Spinal cord (tissue), 10 donors: Measurements from ENCODE around the gene GPR87. TPM values are rescaled to one million over a fixed set of nuclear protein-coding genes. Genes with fewer than 3 reads are reported as not detected.

ENCODE experiments used
- DNase-seq, 6 donors: peaks; one replicate each; pipeline versions ENCODE4 v3.0.0 to v3.0.0-alpha.2; 2013 to 2015; ENCODE audit warnings: low spot score in 6 of 6, low read depth in 4 of 6
- H3K27ac ChIP-seq: one replicate; pipeline ENCODE4 v1.5.1; 2013; ENCODE audit warnings: low read depth, low read length, control low read depth
- H3K27me3 ChIP-seq: one replicate; pipeline ENCODE4 v1.6.1; 2013; ENCODE audit warnings: low read length; ENCODE audit not compliant: control insufficient read depth, insufficient read depth
- H3K36me3 ChIP-seq: one replicate; pipeline ENCODE4 v1.6.1; 2013; ENCODE audit warnings: low read length; ENCODE audit not compliant: control insufficient read depth, insufficient read depth
- H3K4me1 ChIP-seq: one replicate; pipeline ENCODE4 v1.6.1; 2013; ENCODE audit warnings: low read length; ENCODE audit not compliant: control insufficient read depth, insufficient read depth
- H3K4me3 ChIP-seq: one replicate; pipeline ENCODE4 v1.5.1; 2013; ENCODE audit warnings: low read depth, low read length, control low read depth
- H3K9me3 ChIP-seq: one replicate; pipeline ENCODE4 v1.6.1; 2013; ENCODE audit warnings: low read length; ENCODE audit not compliant: control insufficient read depth, insufficient read depth
- WGBS: methylation state at CpG from one replicate; pipeline ENCODE4 v1.1.5; 2013; ENCODE audit warnings: missing lambda C conversion rate; ENCODE audit not compliant: insufficient coverage; 5-methylcytosine and 5-hydroxymethylcytosine counted together
- polyA plus RNA-seq, 2 donors: library from polyadenylated mRNA; unstranded; fragments of 120-200 nt; gene quantifications; one replicate each; pipeline ENCODE4 v1.2.1, GENCODE V29; 2013; ENCODE audit not compliant: insufficient read length in 2 of 2
- total RNA-seq, 2 donors: library from RNA; depleted of rRNA in 1 of 2; stranded (reverse); fragments of 120-200 nt in 1 of 2; fragments of >200 nt in 1 of 2; gene quantifications; one replicate each; pipeline versions ENCODE4 v1.2.3 to v1.2.4, GENCODE V29; 2013 to 2014
- donor health status: healthy.

The GPR87 gene
- total and polyA plus RNA-seq, 4 donors = 0.12 TPM; not detected in 3

- Histone ChIP-seq H3K27ac (no peak overlapping the region), H3K27me3 (no peaks in the 10 kb centered on the region), H3K36me3 (no peaks in the 10 kb centered on the region), H3K4me1 (no peaks in the 10 kb centered on the region), H3K4me3 (no peak overlapping the region), H3K9me3 (no peaks in the 10 kb centered on the region)
- WGBS = 100% methylated on average over 1 of the region's 2 CpGs
- DNase-seq = no peak
Measured at GRCh38 chr3:151345859-151346258, 29.2 kb upstream of the GPR87 start.

DNA sequence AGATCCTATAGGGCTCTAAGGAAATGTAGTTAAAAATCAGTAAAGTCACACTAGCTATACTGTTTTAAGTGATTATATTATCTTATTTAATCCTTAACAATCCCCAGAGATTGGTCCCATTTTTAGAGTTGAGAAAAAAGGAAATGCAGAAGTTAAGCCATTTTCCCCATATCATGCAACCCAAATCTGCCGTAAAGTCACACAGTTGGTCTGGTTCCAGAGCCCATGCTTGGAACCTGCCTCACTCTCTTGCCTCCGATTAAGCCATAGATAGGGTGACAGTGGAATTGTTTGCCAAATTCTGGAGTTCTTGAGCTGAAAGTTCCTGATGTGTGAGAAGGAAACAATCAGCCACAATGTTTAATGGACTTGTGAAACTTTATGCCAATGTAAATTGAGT is 15.1 kb upstream of the GPR87 start:
- H3K4me1 ChIP-seq = no peaks in the 10 kb centered on the region
- no CpG with 5 or more reads among the region's 2 CpGs for WGBS
- H3K27ac ChIP-seq = no peak overlapping the region
- no peaks in the 10 kb centered on the region for H3K27me3 ChIP-seq
- no peak for DNase-seq
- no peaks in the 10 kb centered on the region for H3K36me3 ChIP-seq
- H3K4me3 ChIP-seq = no peak overlapping the region
- no peaks in the 10 kb centered on the region for H3K9me3 ChIP-seq

DNA sequence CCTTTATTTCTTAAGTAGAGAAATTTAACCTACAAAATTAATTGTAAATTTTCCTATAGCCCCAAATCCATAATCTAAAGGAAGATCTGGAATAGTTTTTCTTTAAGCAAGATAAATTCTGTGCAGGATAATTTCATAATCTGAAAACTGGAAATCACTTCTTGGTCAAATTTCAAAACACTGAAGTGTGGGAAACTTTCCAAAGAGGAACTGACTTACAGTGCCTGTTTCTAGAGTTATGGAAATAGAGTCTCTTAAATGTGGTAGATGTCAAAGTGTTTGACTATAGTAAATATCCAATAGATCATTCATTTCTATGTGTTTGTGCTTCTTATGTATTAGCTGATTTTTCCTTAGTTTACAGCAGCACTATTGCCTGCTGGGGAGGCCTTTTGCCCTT is 14.3 kb upstream of the GPR87 start:
- Histone ChIP-seq H3K27me3 (no peaks in the 10 kb centered on the region), H3K27ac (no peak overlapping the region), H3K4me3 (no peak overlapping the region), H3K36me3 (no peaks in the 10 kb centered on the region), H3K9me3 (no peaks in the 10 kb centered on the region), H3K4me1 (no peaks in the 10 kb centered on the region)
- DNase-seq = no peak

- WGBS = 93% methylated on average over 2 of the region's 4 CpGs
Measured at GRCh38 chr3:151330379-151330778, 13.8 kb upstream of the GPR87 start.

DNA sequence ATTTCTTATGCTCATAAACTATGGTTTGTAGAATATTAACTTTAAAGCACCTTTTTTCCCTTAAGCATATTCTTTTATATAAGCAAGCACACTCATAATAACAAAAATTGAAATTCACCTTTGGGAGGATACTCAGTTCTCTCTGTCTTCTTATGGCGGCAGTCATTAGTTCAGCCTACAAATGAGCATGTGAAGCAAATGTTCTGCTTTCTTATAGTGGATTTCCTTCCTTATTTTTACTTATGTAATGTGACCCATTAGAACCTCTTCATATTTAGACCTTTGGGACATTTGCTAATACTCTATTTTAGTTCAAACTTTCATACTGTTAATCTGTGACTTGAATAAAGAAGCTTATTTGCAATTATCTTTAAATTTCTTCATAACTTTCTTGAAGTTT is 12.7 kb upstream of the GPR87 start, which contains the start of gene P2RY13:
Gene P2RY13, minus strand, starts transcription at position 187 of the 400 bp plus-strand sequence. Its CDS starts 21 bp downstream, at position 166.
- Histone ChIP-seq H3K36me3 (no peaks in the 10 kb centered on the region), H3K27me3 (no peaks in the 10 kb centered on the region), H3K9me3 (no peaks in the 10 kb centered on the region), H3K27ac (no peak within 1 kb of the TSS), H3K4me1 (no peaks in the 10 kb centered on the region), H3K4me3 (no peak within 1 kb of the TSS)
- no CpG with 5 or more reads among the region's 1 CpG for WGBS
- no peak for DNase-seq

More at GRCh38 chr3:151330379-151330778, 13.8 kb upstream of the GPR87 start:
- DNase-seq = no peak
- H3K36me3 ChIP-seq = no peaks in the 10 kb centered on the region
- H3K27me3 ChIP-seq = no peaks in the 10 kb centered on the region
- no peaks in the 10 kb centered on the region for H3K9me3 ChIP-seq
- H3K4me1 ChIP-seq = no peaks in the 10 kb centered on the region
- no peak overlapping the region for H3K27ac ChIP-seq
- H3K4me3 ChIP-seq = no peak overlapping the region

DNA sequence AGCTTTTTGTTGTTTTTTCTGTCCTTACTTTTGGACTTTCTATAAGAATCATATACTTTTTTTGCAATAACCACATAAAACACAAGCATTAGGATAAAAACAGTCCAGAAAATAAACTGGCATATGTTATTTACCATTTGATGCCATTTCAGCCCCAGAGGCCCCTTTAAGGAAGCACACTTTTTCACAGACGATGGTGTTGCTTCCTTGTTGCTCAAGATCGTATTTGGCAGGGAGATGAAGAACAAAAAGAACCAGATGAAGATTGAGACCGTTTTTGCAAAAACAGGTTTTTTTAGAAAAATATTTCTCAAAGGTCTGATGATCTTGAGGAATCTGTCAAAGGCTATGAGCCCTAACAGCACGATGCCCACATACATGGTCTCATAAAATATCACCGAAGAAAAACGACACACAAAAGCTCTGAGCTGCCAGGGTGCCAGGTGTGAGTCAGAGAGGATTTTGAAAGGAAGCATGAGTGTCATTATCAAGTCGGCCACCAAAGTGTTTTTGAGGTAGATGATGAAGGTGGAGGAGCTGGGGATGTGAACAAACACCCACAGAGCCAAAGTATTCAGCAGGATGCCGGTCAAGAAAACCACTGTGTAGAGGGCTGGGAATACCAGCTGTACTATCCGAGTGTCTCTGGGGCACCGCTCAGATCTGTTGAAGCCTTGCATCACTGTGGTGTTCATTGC is 11.8 kb upstream of the GPR87 start:
- no peak overlapping the region for H3K4me3 ChIP-seq
- no peaks in the 10 kb centered on the region for H3K4me1 ChIP-seq
- 52% methylated on average over 4 of the region's 10 CpGs for WGBS
- no peaks in the 10 kb centered on the region for H3K9me3 ChIP-seq
- DNase-seq = no peak
- H3K36me3 ChIP-seq = no peaks in the 10 kb centered on the region
- no peaks in the 10 kb centered on the region for H3K27me3 ChIP-seq
- no peak overlapping the region for H3K27ac ChIP-seq

- H3K4me1 ChIP-seq = no peaks in the 10 kb centered on the region
- no peak overlapping the region for H3K4me3 ChIP-seq
- H3K9me3 ChIP-seq = no peaks in the 10 kb centered on the region
- H3K27ac ChIP-seq = no peak overlapping the region
- H3K36me3 ChIP-seq = no peaks in the 10 kb centered on the region
- DNase-seq = peak in 3 of 6 donors; percentile 6 to 63 (median 39)
- no peaks in the 10 kb centered on the region for H3K27me3 ChIP-seq
- no CpG with 5 or more reads among the region's 3 CpGs for WGBS
Measured at GRCh38 chr3:151327571-151328198, 11.1 kb upstream of the GPR87 start.

- Histone ChIP-seq H3K9me3 (no peaks in the 10 kb centered on the region), H3K4me1 (no peaks in the 10 kb centered on the region), H3K27ac (no peak overlapping the region), H3K36me3 (no peaks in the 10 kb centered on the region), H3K27me3 (no peaks in the 10 kb centered on the region), H3K4me3 (no peak overlapping the region)
- WGBS = no CpG with 5 or more reads among the region's 1 CpG
- no peak for DNase-seq
Measured at GRCh38 chr3:151322511-151322910, 5.9 kb upstream of the GPR87 start.

DNA sequence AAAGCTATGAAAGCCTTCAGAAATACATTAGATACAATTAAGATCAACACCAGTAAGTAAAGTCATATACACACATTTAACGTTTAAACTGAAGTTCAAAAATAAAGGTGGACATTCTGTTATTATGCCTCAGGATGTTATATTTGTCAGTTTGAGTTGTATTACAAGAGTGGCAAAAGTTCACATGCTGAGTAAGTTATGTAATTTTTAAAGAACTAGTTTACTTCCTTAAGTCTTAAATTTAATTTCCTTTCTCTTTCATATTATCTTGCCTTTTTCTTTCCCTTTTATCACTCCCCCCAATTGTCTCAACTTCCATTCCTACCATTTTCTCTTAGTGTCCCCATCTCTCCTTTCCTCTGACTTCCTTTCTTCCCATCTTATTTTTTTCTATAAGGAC is 4.9 kb upstream of the GPR87 start:
- Histone ChIP-seq H3K36me3 (no peaks in the 10 kb centered on the region), H3K4me3 (no peak overlapping the region), H3K27me3 (no peaks in the 10 kb centered on the region), H3K9me3 (no peaks in the 10 kb centered on the region), H3K4me1 (no peaks in the 10 kb centered on the region), H3K27ac (no peak overlapping the region)
- no CpG with 5 or more reads among the region's 1 CpG for WGBS
- no peak for DNase-seq

DNA sequence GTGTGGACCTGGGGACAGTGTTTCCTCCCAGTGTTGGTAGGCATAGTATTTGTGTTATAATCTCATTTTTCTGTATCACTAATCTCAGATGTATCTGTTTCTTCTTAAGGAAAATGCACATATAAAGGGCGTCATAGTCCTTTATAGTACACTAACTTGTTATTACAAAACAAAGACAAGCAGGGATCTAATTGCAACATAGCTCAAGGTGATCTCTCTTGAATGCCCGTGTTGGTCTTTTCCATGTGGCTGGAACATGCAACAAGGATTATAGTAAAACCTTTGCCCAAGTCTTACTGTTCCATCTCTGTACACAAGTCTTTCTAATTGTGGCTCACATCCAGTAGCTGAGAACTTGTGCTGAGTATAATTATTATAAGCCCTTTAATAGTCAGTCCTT is 3.5 kb upstream of the GPR87 start:
- H3K27ac ChIP-seq = no peak overlapping the region
- no peaks in the 10 kb centered on the region for H3K9me3 ChIP-seq
- no peaks in the 10 kb centered on the region for H3K36me3 ChIP-seq
- WGBS = 100% methylated on average over 1 of the region's 2 CpGs
- H3K27me3 ChIP-seq = no peaks in the 10 kb centered on the region
- H3K4me1 ChIP-seq = no peaks in the 10 kb centered on the region
- no peak overlapping the region for H3K4me3 ChIP-seq
- DNase-seq = no peak
